ENCODE measurements around the gene NEK11. TPM values are rescaled to one million over a fixed set of nuclear protein-coding genes. Genes with fewer than 3 reads are reported as not detected.
"Not testable (repeated sequence)": the region's sequence is repeated elsewhere in the genome, so short reads cannot be mapped to it uniquely, and the experiment has no call there.

The NEK11 gene
- total RNA-seq, 1 experiment from 2014 or later: 1.5 TPM

GRCh38 chr3:131349946-131350347 is 323.3 kb downstream of the NEK11 start:
- H3K4me3 ChIP-seq (ENCODE audit: insufficient read depth, low read depth, low read length): no peak overlapping the region
- H3K27me3 ChIP-seq (ENCODE audit: control insufficient read depth, insufficient read depth, low read length): no peaks in the 10 kb centered on the region
- H3K36me3 ChIP-seq (replicated peaks; ENCODE audit: control insufficient read depth, insufficient read depth, low read length): no peaks in the 10 kb centered on the region
- no peak for DNase-seq

- no peak for DNase-seq
- H3K4me3 ChIP-seq (ENCODE audit: insufficient read depth, low read depth, low read length): no peak overlapping the region
Measured at GRCh38 chr3:131350506-131350905, 323.8 kb downstream of the NEK11 start.

GRCh38 chr3:131353016-131353877 is 326.6 kb downstream of the NEK11 start:
- no peaks in the 10 kb centered on the region for H3K36me3 ChIP-seq (replicated peaks; ENCODE audit: control insufficient read depth, insufficient read depth, low read length)

More at GRCh38 chr3:131350506-131350905, 323.8 kb downstream of the NEK11 start:
- Histone ChIP-seq H3K27me3 (ENCODE audit: control insufficient read depth, insufficient read depth, low read length) (no peaks in the 10 kb centered on the region), H3K36me3 (replicated peaks; ENCODE audit: control insufficient read depth, insufficient read depth, low read length) (no peaks in the 10 kb centered on the region)

GRCh38 chr3:131353986-131354385 is 327.3 kb downstream of the NEK11 start:
- Histone ChIP-seq H3K27me3 (ENCODE audit: control insufficient read depth, insufficient read depth, low read length) (no peaks in the 10 kb centered on the region), H3K4me3 (ENCODE audit: insufficient read depth, low read depth, low read length) (no peak overlapping the region), H3K36me3 (replicated peaks; ENCODE audit: control insufficient read depth, insufficient read depth, low read length) (no peaks in the 10 kb centered on the region)
- DNase-seq: no peak

More at GRCh38 chr3:131353016-131353877, 326.6 kb downstream of the NEK11 start:
- no peak overlapping the region for H3K4me3 ChIP-seq (ENCODE audit: insufficient read depth, low read depth, low read length)
- H3K27me3 ChIP-seq (ENCODE audit: control insufficient read depth, insufficient read depth, low read length): no peaks in the 10 kb centered on the region
- DNase-seq: no peak

- Histone ChIP-seq H3K36me3 (replicated peaks; ENCODE audit: control insufficient read depth, insufficient read depth, low read length) (no peaks in the 10 kb centered on the region), H3K4me3 (ENCODE audit: insufficient read depth, low read depth, low read length) (no peak overlapping the region)
Measured at GRCh38 chr3:131356006-131356595, 329.4 kb downstream of the NEK11 start.

GRCh38 chr3:131357275-131357674 is 330.6 kb downstream of the NEK11 start:
- no peaks in the 10 kb centered on the region for H3K36me3 ChIP-seq (replicated peaks; ENCODE audit: control insufficient read depth, insufficient read depth, low read length)
- no peak for DNase-seq
- H3K27me3 ChIP-seq (ENCODE audit: control insufficient read depth, insufficient read depth, low read length): no peaks in the 10 kb centered on the region
- no peak overlapping the region for H3K4me3 ChIP-seq (ENCODE audit: insufficient read depth, low read depth, low read length)

More at GRCh38 chr3:131356006-131356595, 329.4 kb downstream of the NEK11 start:
- no peaks in the 10 kb centered on the region for H3K27me3 ChIP-seq (ENCODE audit: control insufficient read depth, insufficient read depth, low read length)
- no peak for DNase-seq

- H3K4me3 ChIP-seq (ENCODE audit: insufficient read depth, low read depth, low read length): no peak overlapping the region
- no peak for DNase-seq
- no peaks in the 10 kb centered on the region for H3K27me3 ChIP-seq (ENCODE audit: control insufficient read depth, insufficient read depth, low read length)
- H3K36me3 ChIP-seq (replicated peaks; ENCODE audit: control insufficient read depth, insufficient read depth, low read length): no peaks in the 10 kb centered on the region
Measured at GRCh38 chr3:131360191-131360755, 333.6 kb downstream of the NEK11 start.

GRCh38 chr3:131361066-131361463 is 334.4 kb downstream of the NEK11 start:
- not testable (repeated sequence) for H3K36me3 ChIP-seq (replicated peaks; ENCODE audit: control insufficient read depth, insufficient read depth, low read length); H3K27me3 ChIP-seq (ENCODE audit: control insufficient read depth, insufficient read depth, low read length); DNase-seq
- H3K4me3 ChIP-seq (ENCODE audit: insufficient read depth, low read depth, low read length): peak overlapping the region; percentile 33; the same call in 1 of the 2 replicates

GRCh38 chr3:131361464-131362421 is 335.1 kb downstream of the NEK11 start:
- Histone ChIP-seq H3K36me3 (replicated peaks; ENCODE audit: control insufficient read depth, insufficient read depth, low read length) (no peaks in the 10 kb centered on the region), H3K27me3 (ENCODE audit: control insufficient read depth, insufficient read depth, low read length) (no peaks in the 10 kb centered on the region), H3K4me3 (ENCODE audit: insufficient read depth, low read depth, low read length) (peak overlapping the region; percentile 57; the same call in 1 of the 2 replicates)
- peak; percentile 95 for DNase-seq

GRCh38 chr3:131363275-131363674 is 336.6 kb downstream of the NEK11 start:
- no peak for DNase-seq
- H3K4me3 ChIP-seq (ENCODE audit: insufficient read depth, low read depth, low read length): no peak overlapping the region
- H3K36me3 ChIP-seq (replicated peaks; ENCODE audit: control insufficient read depth, insufficient read depth, low read length): no peaks in the 10 kb centered on the region
- no peaks in the 10 kb centered on the region for H3K27me3 ChIP-seq (ENCODE audit: control insufficient read depth, insufficient read depth, low read length)

- Histone ChIP-seq H3K36me3 (replicated peaks; ENCODE audit: control insufficient read depth, insufficient read depth, low read length) (peaks cover 5% of the 10 kb centered on the region), H3K27me3 (ENCODE audit: control insufficient read depth, insufficient read depth, low read length) (no peaks in the 10 kb centered on the region), H3K4me3 (ENCODE audit: insufficient read depth, low read depth, low read length) (no peak overlapping the region)
- no peak for DNase-seq
Measured at GRCh38 chr3:131370935-131371687, 344.4 kb downstream of the NEK11 start.

- no peak for DNase-seq
- Histone ChIP-seq H3K27me3 (ENCODE audit: control insufficient read depth, insufficient read depth, low read length) (no peaks in the 10 kb centered on the region), H3K36me3 (replicated peaks; ENCODE audit: control insufficient read depth, insufficient read depth, low read length) (peaks cover 5% of the 10 kb centered on the region), H3K4me3 (ENCODE audit: insufficient read depth, low read depth, low read length) (no peak overlapping the region)
Measured at GRCh38 chr3:131371688-131372066, 345.0 kb downstream of the NEK11 start.

- no peak overlapping the region for H3K4me3 ChIP-seq (ENCODE audit: insufficient read depth, low read depth, low read length)
- peaks cover 5% of the 10 kb centered on the region for H3K36me3 ChIP-seq (replicated peaks; ENCODE audit: control insufficient read depth, insufficient read depth, low read length)
- no peak for DNase-seq
- H3K27me3 ChIP-seq (ENCODE audit: control insufficient read depth, insufficient read depth, low read length): no peaks in the 10 kb centered on the region
Measured at GRCh38 chr3:131374741-131375140, 348.1 kb downstream of the NEK11 start.

Measured in H7 (cell line).